HepG2 (cell line): Measurements from ENCODE around the gene FGF2. TPM values are rescaled to one million over a fixed set of nuclear protein-coding genes. Genes with fewer than 3 reads are reported as not detected.

Experiments used
- ATAC-seq: fragments of 200-7000 bp; cut with Tn5 transposase; 3 replicates; pipeline ENCODE4 v1.9.1; 2020; ENCODE audit warnings: mild to moderate bottlenecking, moderate library complexity
- BruUV-seq: library from RNA; stranded (reverse); fragments of 400-500 nt; replicated peaks from 2 replicates; lab custom pipeline; 2021; lab: Mats Ljungman, UMichigan
- CTCF ChIA-PET: fragments of 300-600 bp; formaldehyde crosslinking; extraction: SDS; loops from one replicate; lab custom pipeline; 2021; ENCODE audit warnings: low total read pairs, inconsistent platforms, low intra/inter-chr PET ratio; lab: Yijun Ruan, JAX
- POLR2A ChIA-PET: fragments of 350-600 bp; sonication (Branson Sonifier 250); formaldehyde crosslinking; loops from one replicate; lab custom pipeline; 2020; ENCODE audit warnings: antibody characterized with exemption, inconsistent platforms; lab: Yijun Ruan, JAX
- DNase-seq: peaks from one replicate; pipeline ENCODE4 v3.0.0-alpha.2; 2015; ENCODE audit warnings: low spot score
- FAIRE-seq: peaks from 3 replicates; lab custom pipeline; 2011; peaks lifted over from hg19 to GRCh38; lab: Jason Lieb, UNC
- H2AFZ ChIP-seq: one replicate; pipeline ENCODE4 v1.6.1; 2011; ENCODE audit warnings: low read length, inconsistent platforms
- H3K27ac ChIP-seq: fragments of 300-600 bp; 3 replicates; pipeline ENCODE4 v1.8.0; 2011; ENCODE audit warnings: mixed run types, mild to moderate bottlenecking, mixed read lengths, low read length, inconsistent platforms; ENCODE audit not compliant: insufficient read depth; ENCODE audit errors: extremely low read length
- H3K27me3 ChIP-seq, 2 experiments: fragments of 200-600 bp in 1 of 2; 2 replicates in 1 of 2; 3 replicates in 1 of 2; pipeline versions ENCODE4 v1.6.0 to v1.8.0; 2011; ENCODE audit warnings: low read length in 2 of 2, mild to moderate bottlenecking in 2 of 2, moderate library complexity in 2 of 2, inconsistent platforms in 1 of 2; ENCODE audit not compliant: insufficient read depth in 2 of 2, control insufficient read depth in 1 of 2
- H3K36me3 ChIP-seq, 2 experiments: fragments of 200-600 bp in 1 of 2; replicated peaks in 1 of 2; 2 replicates in 1 of 2; 3 replicates in 1 of 2; pipeline versions ENCODE4 v1.5.1 to v1.8.0; 2011; ENCODE audit warnings: low read length in 2 of 2, inconsistent platforms in 1 of 2; ENCODE audit not compliant: insufficient read depth in 2 of 2, control insufficient read depth in 1 of 2
- H3K4me1 ChIP-seq: 2 replicates; pipeline ENCODE4 v1.5.1; 2012; ENCODE audit warnings: low read length, inconsistent platforms; ENCODE audit not compliant: insufficient read depth
- H3K4me2 ChIP-seq: 2 replicates; pipeline ENCODE4 v1.6.0; 2011; ENCODE audit warnings: low read depth, low read length, inconsistent platforms
- H3K4me3 ChIP-seq, 3 experiments: fragments of 200-600 bp in 1 of 3; sonication (generic), shearing (Covaris generic) in 1 of 3; replicated peaks in 1 of 3; 2 replicates each; pipeline ENCODE4 v1.5.1; 2011 to 2016; ENCODE audit warnings: low read length in 3 of 3, inconsistent platforms in 2 of 3, low read depth in 2 of 3, mild to moderate bottlenecking in 2 of 3, control low read depth in 1 of 3, mixed read lengths in 1 of 3; ENCODE audit not compliant: insufficient read depth in 1 of 3
- H3K79me2 ChIP-seq: one replicate; pipeline ENCODE4 v1.6.1; 2011; ENCODE audit warnings: low read length, inconsistent platforms; ENCODE audit not compliant: insufficient read depth
- H3K9ac ChIP-seq: 2 replicates; pipeline ENCODE4 v1.6.0; 2011; ENCODE audit warnings: mild to moderate bottlenecking, low read depth, low read length, inconsistent platforms; ENCODE audit not compliant: insufficient read depth
- H3K9me3 ChIP-seq: 2 replicates; pipeline ENCODE4 v1.5.1; 2012; ENCODE audit warnings: mild to moderate bottlenecking, low read length
- H4K20me1 ChIP-seq: 2 replicates; pipeline ENCODE4 v1.6.0; 2011; ENCODE audit warnings: inconsistent platforms, mild to moderate bottlenecking, low read length, moderate library complexity; ENCODE audit not compliant: insufficient read depth
- FOXO4 ChIP-seq: sonication (generic); formaldehyde crosslinking; conservative IDR thresholded peaks from 2 replicates; pipeline ENCODE4 v1.8.1; 2023; ENCODE audit warnings: missing genetic modification reagents
- HNRNPH1 ChIP-seq: fragments of 200-400 bp; formaldehyde crosslinking; optimal IDR thresholded peaks from 2 replicates; pipeline ENCODE3; 2017; ENCODE audit warnings: mild to moderate bottlenecking, low read depth, low read length
- PATZ1 ChIP-seq: sonication (generic); formaldehyde crosslinking; IDR thresholded peaks from 2 replicates; pipeline ENCODE4 v1.4.0; 2020; ENCODE audit warnings: missing genetic modification reagents
- RARA ChIP-seq: IDR thresholded peaks from 2 replicates; pipeline ENCODE4 v1.6.1; 2016; ENCODE audit warnings: missing genetic modification reagents, missing compliant biosample characterization
- ZBTB43 ChIP-seq: sonication (generic); formaldehyde crosslinking; conservative IDR thresholded peaks from 2 replicates; pipeline ENCODE4 v1.4.0; 2020; ENCODE audit warnings: missing genetic modification reagents
- WGBS: methylation state at CpG from one replicate; pipeline ENCODE4 v1.1.6; 2017; ENCODE audit warnings: low lambda C conversion rate; 5-methylcytosine and 5-hydroxymethylcytosine counted together
- in situ Hi-C: cut with HindIII; loops from 2 replicates; pipeline ENCODE4 v1.10.0; 2017; ENCODE audit warnings: low pct_unique_long_range_greater_than_20kb; ENCODE audit not compliant: extremely low pct_ligation_motif_present
- intact Hi-C: fragments of 100-400 bp; cut with micrococcal nuclease; formaldehyde crosslinking; loops from one replicate; pipeline ENCODE4 v1.10.0; 2022; ENCODE audit not compliant: unreplicated experiment
- polyA plus RNA-seq, 8 experiments: library from polyadenylated mRNA; depleted of rRNA in 3 of 8; stranded (reverse) in 7 of 8; unstranded in 1 of 8; fragments of >200 nt; fragmentation: Illumina TruSeq in 4 of 8; extraction: Trizol in 4 of 8; gene quantifications; 2 replicates each; pipeline versions ENCODE4 v1.2.1 to v1.2.3, GENCODE V29; 2011 to 2016; ENCODE audit warnings: low read depth in 4 of 8, missing spikeins in 1 of 8, mixed read lengths in 1 of 8; ENCODE audit not compliant: insufficient read depth in 1 of 8
- total RNA-seq, 5 experiments: library from RNA; depleted of rRNA; stranded (reverse); fragments of >200 nt; fragmentation: Illumina TruSeq; extraction: Trizol; gene quantifications; 2 replicates each; pipeline ENCODE4 v1.2.3, GENCODE V29; 2016; ENCODE audit warnings: low read depth in 1 of 5

The FGF2 gene
- total and polyA plus RNA-seq, 2 of the 13 experiments (the other 11 are each of a cell fraction or from before 2014, with no cell fraction given), result 0.01 to 0.02 TPM

- 12% methylated on average over 2 of the region's 2 CpGs for WGBS
- no TSS peak for BruUV-seq
- no peak for DNase-seq
- peaks cover 12% of the 10 kb centered on the region for H3K4me1 ChIP-seq
- intact Hi-C loops, result loop anchor here (5.0 kb wide), 1 partner anchor 88 kb away; no protein-coding TSS in a partner anchor
- no peak for TF ChIP-seq RARA (CRISPR knock-in tag)
- no peak for TF ChIP-seq HNRNPH1
- TF ChIP-seq ZBTB43 (CRISPR knock-in tag), result no peak
- TF ChIP-seq FOXO4 (CRISPR knock-in tag), result no peak
- TF ChIP-seq PATZ1 (CRISPR knock-in tag), result no peak
- TF ChIP-seq, all 625 proteins: peak for 0
- ChIA-PET CTCF (no interaction called here), POLR2A (no interaction called here)
- no peaks in the 10 kb centered on the region for H3K36me3 ChIP-seq
- H4K20me1 ChIP-seq, result no peaks in the 10 kb centered on the region; the same call in 1 of the 2 replicates
- in situ Hi-C loops, result no loop called here
- H3K9me3 ChIP-seq, result no peaks in the 10 kb centered on the region
- no peak overlapping the region for H3K27ac ChIP-seq
- H3K79me2 ChIP-seq, result no peaks in the 10 kb centered on the region
- H2AFZ ChIP-seq, result no peak overlapping the region
- no peak overlapping the region for H3K4me3 ChIP-seq
- H3K9ac ChIP-seq, result no peak overlapping the region
- H3K27me3 ChIP-seq, result peaks cover 4 to 33% of the 10 kb centered on the region in 2 experiments
- ATAC-seq, result no peak
- no peak for FAIRE-seq
- H3K4me2 ChIP-seq, result no peak overlapping the region
Observed at GRCh38 chr4:122824616-122825015, 2.0 kb upstream of the FGF2 start.
